Thyroid gland (tissue), 4 donors: ENCODE results near the gene HAP1.

ENCODE experiments used
- POLR2A ChIP-seq, 2 donors: fragments of 450-650 bp; IDR thresholded peaks; one replicate each; pipeline ENCODE4 v1.6.1; 2017; ENCODE audit warnings: antibody characterized with exemption in 2 of 2, mild to moderate bottlenecking in 2 of 2, moderate library complexity in 1 of 2
- TF ChIP-seq, protein P1 (sequence below), 6 experiments: fragments of 200-600 bp in 3 of 6; fragments of 450-650 bp in 3 of 6; sonication (generic) in 3 of 6; IDR thresholded peaks; one replicate each; pipeline ENCODE4 v1.5.1; 2016 to 2019; ENCODE audit warnings: antibody characterized with exemption in 6 of 6, mild to moderate bottlenecking in 2 of 6, inconsistent platforms in 1 of 6, moderate library complexity in 1 of 6

- TF ChIP-seq, protein P1, sequence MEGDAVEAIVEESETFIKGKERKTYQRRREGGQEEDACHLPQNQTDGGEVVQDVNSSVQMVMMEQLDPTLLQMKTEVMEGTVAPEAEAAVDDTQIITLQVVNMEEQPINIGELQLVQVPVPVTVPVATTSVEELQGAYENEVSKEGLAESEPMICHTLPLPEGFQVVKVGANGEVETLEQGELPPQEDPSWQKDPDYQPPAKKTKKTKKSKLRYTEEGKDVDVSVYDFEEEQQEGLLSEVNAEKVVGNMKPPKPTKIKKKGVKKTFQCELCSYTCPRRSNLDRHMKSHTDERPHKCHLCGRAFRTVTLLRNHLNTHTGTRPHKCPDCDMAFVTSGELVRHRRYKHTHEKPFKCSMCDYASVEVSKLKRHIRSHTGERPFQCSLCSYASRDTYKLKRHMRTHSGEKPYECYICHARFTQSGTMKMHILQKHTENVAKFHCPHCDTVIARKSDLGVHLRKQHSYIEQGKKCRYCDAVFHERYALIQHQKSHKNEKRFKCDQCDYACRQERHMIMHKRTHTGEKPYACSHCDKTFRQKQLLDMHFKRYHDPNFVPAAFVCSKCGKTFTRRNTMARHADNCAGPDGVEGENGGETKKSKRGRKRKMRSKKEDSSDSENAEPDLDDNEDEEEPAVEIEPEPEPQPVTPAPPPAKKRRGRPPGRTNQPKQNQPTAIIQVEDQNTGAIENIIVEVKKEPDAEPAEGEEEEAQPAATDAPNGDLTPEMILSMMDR (IDR thresholded peaks at IDR 0.05), result peak; percentile 96 to 98 (median 97)
- TF ChIP-seq POLR2A (IDR thresholded peaks at IDR 0.05), result no peak
Measured at GRCh38 chr17:41738077-41738800, 3.8 kb upstream of the HAP1 start.
